ENCODE measurements around the gene ECE1.

- TF ChIP-seq CTCF (IDR thresholded peaks at IDR 0.05), result peak in 1 of 6 experiments; percentile 12
- no peak for TF ChIP-seq POLR2A (IDR thresholded peaks at IDR 0.05)
These were observed 45.1 kb downstream of the ECE1 start for GRCh38 chr1:21244986-21245687.
